ENCODE measurements around the gene CYP2A6. TPM values are rescaled to one million over a fixed set of nuclear protein-coding genes. Genes with fewer than 3 reads are reported as not detected.
A peak's percentile ranks its signal among the peaks of the same experiment; 100 is the strongest.

CYP2A6 gene
- total RNA-seq, 1 donor from 2014 or later, result not detected

DNA sequence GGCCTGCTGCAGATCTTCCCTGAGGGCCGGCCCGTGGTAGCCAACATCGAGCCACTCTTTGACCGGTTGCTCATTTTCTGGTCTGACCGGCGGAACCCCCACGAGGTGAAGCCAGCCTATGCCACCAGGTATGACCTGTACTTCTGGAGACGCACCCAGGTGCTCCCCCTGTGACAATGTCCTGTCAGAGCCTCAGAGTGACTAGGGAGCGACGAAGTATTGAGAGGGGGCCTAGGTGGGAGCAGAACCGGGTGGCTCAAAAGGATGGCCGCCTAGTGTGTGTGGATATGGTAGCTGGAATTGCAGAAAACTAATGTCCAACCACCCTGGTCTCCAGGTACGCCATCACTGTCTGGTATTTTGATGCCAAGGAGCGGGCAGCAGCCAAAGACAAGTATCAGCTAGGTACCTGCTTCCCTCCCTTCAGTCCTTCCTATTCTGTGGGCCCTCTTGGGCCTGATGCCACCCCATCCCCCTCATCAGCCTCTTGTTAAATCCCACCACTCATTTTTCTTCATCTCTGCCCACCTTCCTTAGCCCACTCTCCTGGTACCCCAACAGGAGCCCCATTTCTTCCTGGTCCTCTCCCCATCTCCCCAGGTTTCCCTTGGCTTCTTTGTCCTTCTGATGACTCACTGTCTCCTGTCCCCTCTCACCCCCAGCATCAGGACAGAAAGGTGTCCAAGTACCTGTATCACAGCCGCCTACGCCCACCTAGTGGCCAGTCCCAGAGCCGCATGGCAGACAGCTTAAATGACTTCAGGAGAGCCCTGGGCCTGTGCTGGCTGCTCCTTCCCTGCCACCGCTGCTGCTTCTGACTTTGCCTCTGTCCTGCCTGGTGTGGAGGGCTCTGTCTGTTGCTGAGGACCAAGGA lies 42.9 kb downstream of the CYP2A6 start:
- intact Hi-C loops (cut with DNase I), result loop anchor here (5.0 kb wide), 1 partner anchor 145 kb away; no protein-coding TSS in a partner anchor
- DNase-seq (ENCODE audit: missing footprints), result no peak
- ATAC-seq, result no peak

GRCh38 chr19:40806423-40807146 lies 43.7 kb downstream of the CYP2A6 start:
- ATAC-seq, result peak; percentile 21
- peak; percentile 88 for DNase-seq (ENCODE audit: missing footprints)
- intact Hi-C loops (cut with DNase I), result loop anchor here (5.0 kb wide), 1 partner anchor 144 kb away; no protein-coding TSS in a partner anchor

DNA sequence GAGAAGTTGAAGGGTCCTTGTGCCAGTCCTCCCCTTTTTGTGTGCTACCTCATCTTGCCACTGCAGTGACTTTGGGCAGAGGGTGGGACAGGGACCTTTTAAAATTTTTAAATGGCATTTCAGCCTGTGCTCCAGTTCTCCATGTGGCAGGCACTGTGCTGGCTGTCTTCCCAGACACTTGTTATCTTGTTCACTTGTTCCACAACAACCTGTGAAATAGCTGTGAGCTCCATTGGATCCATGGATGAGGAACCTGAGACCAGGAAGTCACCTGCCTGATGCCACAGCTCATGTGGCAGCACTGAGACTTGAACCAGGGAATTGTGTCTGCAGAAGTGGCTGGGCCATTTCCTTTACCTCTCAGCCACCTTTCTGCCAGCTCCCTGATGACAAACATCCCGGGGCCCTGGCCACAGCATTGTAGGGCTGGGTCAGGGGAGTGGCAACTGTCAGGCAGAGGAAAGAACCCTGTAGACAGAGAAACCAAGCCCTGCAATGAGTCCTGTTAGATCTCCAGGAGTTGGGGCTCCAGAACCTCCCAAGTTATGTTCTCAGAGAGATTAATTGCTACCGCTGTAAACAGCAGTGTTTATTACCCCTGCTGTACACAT lies 44.9 kb downstream of the CYP2A6 start:
- DNase-seq (ENCODE audit: missing footprints), result no peak
- no peak for ATAC-seq
- intact Hi-C loops (cut with DNase I), result loop anchor here (5.0 kb wide), 1 partner anchor 143 kb away; no protein-coding TSS in a partner anchor

GRCh38 chr19:40804783-40805242 lies 45.4 kb downstream of the CYP2A6 start:
- intact Hi-C loops (cut with DNase I), result loop anchor here (5.0 kb wide), 1 partner anchor 143 kb away; no protein-coding TSS in a partner anchor
- DNase-seq (ENCODE audit: missing footprints), result no peak
- ATAC-seq, result peak; percentile 7

DNA sequence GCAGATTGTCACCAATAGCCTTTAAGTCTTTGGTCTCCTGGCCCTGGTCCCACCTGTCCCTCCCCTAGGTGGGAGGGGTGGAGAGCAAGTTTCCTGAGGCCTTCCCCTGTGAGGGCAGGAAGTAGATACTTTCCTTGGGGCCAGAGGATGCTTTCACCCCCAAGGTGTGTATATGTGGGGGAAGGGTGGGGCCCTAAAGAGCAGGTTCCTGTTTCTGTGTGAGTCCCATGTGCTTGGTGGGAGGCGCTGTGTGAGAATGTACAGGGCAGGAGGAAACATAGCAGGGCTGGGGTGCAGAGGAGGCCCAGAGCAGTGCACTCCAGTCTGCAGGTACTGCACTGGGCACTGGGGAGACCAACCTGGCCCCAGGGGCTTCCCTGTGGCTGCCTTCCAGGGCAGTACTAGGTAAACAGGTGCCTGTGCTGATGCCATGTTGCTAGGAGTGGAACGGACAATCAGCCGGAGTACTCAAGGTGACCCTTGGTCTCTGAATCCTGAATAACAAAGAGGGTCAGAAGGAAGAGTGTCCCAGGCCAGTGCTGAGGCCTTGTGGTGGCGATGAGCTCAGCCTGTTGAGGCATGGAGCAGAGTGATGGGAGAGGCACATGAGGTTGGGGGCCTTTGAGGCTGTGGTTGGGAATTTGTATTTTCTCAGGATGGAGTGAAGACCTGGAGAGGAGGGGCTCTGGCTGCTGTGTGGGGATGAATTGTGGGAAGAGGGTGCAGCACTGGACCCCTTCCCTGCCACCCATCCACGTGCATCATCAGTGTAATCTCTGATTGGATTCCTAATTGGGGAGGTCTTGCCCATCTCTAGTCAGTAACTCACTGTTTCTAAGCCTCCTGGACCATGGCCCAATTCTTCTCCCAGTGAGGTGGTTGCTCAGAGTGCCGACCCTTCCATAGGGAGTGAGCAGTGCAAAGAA lies 46.1 kb downstream of the CYP2A6 start:
- DNase-seq (ENCODE audit: missing footprints), result peak; percentile 80
- ATAC-seq, result no peak
- intact Hi-C loops (cut with DNase I), result no loop called here

- intact Hi-C loops (cut with DNase I), result no loop called here
- ATAC-seq (no peak), DNase-seq (ENCODE audit: missing footprints) (no peak)
Observed at GRCh38 chr19:40803170-40803856, 46.9 kb downstream of the CYP2A6 start.

DNA sequence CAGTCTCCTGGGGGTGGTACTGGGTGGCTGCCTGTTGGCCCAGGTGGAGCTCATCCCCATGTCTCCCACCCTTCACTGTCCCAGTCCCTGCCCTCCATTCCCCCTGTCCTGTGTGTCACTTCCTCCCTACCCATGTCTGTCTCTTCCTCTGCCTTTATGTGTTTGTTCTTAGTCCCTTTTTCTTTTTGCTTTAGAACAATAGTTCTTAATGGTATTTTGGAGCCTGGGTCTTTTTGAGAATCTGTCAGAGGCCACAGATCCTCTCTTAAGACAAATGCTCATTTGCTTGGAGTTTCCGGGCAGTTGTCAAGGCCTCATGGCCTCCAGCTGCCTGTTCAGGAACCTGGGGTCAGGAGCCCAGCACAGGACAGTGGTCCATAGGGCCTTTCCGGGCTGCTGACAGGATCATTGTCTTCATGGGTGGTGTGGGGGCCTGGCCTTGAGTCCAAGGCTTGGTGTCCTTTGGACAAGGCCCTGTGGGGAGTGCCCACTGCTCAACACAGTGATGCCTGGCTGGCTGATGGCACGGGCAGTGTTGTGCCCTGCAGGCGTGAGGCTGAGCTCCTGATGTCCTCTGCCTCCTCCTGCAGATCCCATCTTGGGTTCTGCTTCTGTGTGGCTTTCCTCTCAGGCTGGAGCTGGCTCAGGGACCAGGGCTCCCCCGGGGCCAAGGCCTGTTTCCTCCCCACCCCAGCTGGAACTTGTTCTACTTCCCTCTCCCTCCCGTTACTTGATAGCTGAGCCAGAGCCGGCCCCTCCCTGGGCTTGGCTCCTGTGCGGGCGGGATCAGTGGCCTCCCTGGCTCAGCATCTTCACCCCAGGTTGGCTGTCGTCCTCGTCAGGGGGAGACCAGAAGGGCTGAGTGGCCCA lies 47.7 kb downstream of the CYP2A6 start:
- peak; percentile 37 for ATAC-seq
- intact Hi-C loops (cut with DNase I), result no loop called here
- peak; percentile 91 for DNase-seq (ENCODE audit: missing footprints)

DNA sequence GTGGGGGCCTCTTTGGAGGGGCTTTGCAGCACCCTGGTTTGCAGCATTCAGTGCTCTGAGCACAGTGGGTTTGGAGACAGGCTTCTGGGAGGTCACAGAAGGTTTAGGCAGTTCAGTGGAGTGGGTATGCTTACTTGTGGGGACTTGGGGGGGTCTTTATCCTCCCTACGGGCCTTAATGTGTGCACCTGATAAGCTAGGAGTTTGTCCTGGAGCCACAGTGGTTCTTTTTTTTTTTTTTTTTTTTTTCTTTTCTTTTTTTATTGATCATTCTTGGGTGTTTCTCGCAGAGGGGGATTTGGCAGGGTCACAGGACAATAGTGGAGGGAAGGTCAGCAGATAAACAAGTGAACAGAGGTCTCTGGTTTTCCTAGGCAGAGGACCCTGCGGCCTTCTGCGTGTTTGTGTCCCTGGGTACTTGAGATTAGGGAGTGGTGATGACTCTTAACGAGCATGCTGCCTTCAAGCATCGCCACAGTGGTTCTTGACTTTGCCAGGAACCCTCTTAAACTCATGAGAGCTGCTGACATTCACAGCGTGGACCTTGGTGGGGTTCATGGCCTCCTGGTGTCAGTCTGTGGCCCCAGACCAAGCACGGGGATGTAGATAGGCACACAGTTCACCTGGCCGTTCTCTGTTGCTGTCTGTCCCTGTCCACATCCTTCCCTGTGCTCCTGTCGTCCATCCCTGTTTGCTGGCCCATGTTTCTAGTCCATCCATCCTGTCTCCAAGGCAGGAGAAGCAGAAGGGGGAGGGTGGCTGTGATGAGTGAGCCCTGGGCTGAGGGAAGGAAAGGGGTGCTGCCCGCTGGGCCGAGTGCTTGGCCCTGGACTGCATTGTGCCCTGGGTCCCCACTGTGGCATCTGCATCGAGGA lies 48.6 kb downstream of the CYP2A6 start:
- DNase-seq (ENCODE audit: missing footprints) (no peak), ATAC-seq (no peak)
- intact Hi-C loops (cut with DNase I), result no loop called here

DNA sequence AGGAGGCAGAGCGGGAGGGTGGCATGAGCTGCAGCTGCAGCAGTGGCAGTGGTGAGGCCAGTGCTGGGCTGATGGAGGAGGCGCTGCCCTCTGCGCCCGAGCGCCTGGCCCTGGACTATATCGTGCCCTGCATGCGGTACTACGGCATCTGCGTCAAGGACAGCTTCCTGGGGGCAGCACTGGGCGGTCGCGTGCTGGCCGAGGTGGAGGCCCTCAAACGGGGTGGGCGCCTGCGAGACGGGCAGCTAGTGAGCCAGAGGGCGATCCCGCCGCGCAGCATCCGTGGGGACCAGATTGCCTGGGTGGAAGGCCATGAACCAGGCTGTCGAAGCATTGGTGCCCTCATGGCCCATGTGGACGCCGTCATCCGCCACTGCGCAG lies 49.3 kb downstream of the CYP2A6 start:
- intact Hi-C loops (cut with DNase I), result no loop called here
- ATAC-seq, result no peak
- no peak for DNase-seq (ENCODE audit: missing footprints)

GRCh38 chr19:40800339-40800996 lies 49.8 kb downstream of the CYP2A6 start:
- ATAC-seq, result no peak
- intact Hi-C loops (cut with DNase I), result no loop called here

GRCh38 chr19:40799558-40800338 lies 50.5 kb downstream of the CYP2A6 start:
- ATAC-seq (peak; percentile 0), DNase-seq (ENCODE audit: missing footprints) (peak; percentile 84)
- intact Hi-C loops (cut with DNase I), result loop anchor here (2.0 kb wide), 1 partner anchor 83 kb away; the partner anchor contains the start of genes COQ8B and ITPKC

More at GRCh38 chr19:40800339-40800996, 49.8 kb downstream of the CYP2A6 start:
- DNase-seq (ENCODE audit: missing footprints), result no peak

DNA sequence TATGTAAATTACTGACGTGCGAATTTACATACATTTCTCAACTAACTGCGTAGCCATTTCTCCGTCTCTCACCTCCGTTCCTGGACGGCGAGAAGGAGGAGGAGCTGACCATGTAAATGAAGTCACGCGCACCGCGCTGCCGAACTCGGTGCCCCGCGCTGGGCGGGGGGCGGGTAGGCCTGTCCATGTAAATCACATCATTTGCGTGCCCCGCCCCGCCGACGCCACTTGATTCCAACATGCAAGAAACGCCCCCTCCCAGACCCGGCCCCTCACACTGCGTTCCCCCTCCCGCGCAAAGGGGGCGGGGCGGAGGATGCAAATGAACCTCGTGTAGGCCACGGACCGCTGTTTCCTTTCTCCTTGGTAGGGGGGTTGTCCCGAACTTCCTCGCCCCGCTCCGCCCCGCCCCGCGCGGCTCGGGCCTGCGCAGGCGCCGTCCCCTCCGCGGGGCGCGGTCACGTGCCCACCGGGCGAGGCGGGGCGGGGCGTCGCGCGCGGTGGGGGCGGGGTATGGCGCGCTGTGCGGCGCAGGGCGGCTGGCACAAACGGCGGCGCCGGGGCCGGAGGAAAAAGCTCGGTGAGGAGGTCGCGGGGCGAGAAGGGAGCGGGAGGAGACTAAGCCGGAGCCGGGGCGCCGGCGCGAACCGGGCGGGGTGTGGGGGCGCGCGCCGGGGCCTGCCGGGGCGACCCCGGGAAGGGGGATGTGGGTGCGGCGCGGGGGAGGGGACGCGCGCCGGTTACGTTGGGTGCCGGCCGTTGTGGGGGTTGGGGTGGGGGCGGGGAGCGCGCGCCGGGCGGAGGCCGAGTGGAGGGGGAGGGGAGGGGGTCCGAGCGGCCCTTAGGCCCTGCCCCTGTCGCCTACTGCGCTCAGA lies 51.3 kb downstream of the CYP2A6 start, which contains the start of gene EGLN2:
Gene EGLN2 (plus strand): TSS at position 509 of the 875 bp plus-strand sequence. CDS start 1,382 bp downstream, outside the sequence.
- intact Hi-C loops (cut with DNase I), result loop anchor here (1.0 to 2.0 kb wide), 3 partner anchors 21 to 82 kb away; partner anchors contain the start of genes ACTMAP, COQ8B, ITPKC and RAB4B
- ATAC-seq (peak; percentile 91), DNase-seq (ENCODE audit: missing footprints) (peak; percentile 100)
